ENCODE results near the gene DSCAM. TPM values are rescaled to one million over a fixed set of nuclear protein-coding genes. Genes with fewer than 3 reads are reported as not detected.
A peak's percentile ranks its signal among the peaks of the same experiment; 100 is the strongest.

The DSCAM gene
- total and polyA plus RNA-seq, 4 donors, result 8.2 to 27.7 (median 15.2) TPM

DNA sequence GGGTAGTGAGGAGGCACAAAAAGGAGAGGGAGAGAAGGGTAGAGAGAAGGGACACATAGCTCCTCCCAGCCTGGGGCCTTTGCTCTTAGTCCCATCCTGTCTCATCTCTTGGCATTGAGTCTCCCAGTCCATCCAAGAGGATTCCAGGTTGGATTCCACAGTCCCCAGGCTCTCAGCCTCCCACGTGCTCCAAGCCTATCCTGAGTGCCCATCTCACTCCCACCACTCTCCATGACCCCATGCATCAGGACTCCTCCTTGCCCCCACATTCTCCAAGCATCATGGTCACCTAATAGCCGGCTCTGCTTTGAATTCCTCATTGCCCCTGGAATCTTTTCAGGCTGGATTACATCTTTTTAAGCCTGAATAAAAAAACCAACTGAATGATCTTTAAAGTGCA is 87.9 kb downstream of the DSCAM start:
- no peaks in the 10 kb centered on the region for H3K36me3 ChIP-seq (ENCODE audit: control insufficient read depth, insufficient read depth, low read length)
- DNase-seq (ENCODE audit: low read depth in 4 of 6, low spot score in 6 of 6), result no peak
- no peaks in the 10 kb centered on the region for H3K9me3 ChIP-seq (ENCODE audit: control insufficient read depth, insufficient read depth, low read length)
- H3K4me3 ChIP-seq (ENCODE audit: low read depth, low read length), result no peak overlapping the region
- no peaks in the 10 kb centered on the region for H3K27me3 ChIP-seq (ENCODE audit: control insufficient read depth, insufficient read depth, low read length)
- 83% methylated on average over 2 of the region's 2 CpGs for WGBS (ENCODE audit: insufficient coverage)
- no peaks in the 10 kb centered on the region for H3K4me1 ChIP-seq (ENCODE audit: control insufficient read depth, insufficient read depth, low read length)
- no peak overlapping the region for H3K27ac ChIP-seq (ENCODE audit: low read depth, low read length)

DNA sequence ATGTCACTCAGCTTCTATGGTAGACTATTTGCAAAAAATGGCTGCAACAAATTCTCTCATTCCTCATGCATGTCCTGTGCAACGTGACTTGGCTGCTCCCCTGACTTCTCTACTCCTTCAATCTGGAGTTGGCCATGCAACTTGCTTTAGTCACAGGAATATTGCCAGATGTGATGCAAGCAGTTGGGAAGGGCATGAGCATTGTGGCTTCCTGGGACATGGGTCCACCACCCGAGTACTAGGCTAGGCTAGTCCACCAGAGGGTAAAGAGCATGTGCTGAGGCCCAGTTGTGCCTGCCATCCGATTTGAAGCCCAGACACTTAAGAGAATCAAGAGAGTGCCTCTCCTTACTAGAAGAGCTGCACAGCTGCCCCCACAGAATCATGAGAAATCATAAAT is 89.6 kb downstream of the DSCAM start:
- Histone ChIP-seq H3K9me3 (ENCODE audit: control insufficient read depth, insufficient read depth, low read length) (no peaks in the 10 kb centered on the region), H3K4me1 (ENCODE audit: control insufficient read depth, insufficient read depth, low read length) (peaks cover under 1% of the 10 kb centered on the region), H3K36me3 (ENCODE audit: control insufficient read depth, insufficient read depth, low read length) (no peaks in the 10 kb centered on the region), H3K4me3 (ENCODE audit: low read depth, low read length) (no peak overlapping the region), H3K27me3 (ENCODE audit: control insufficient read depth, insufficient read depth, low read length) (no peaks in the 10 kb centered on the region), H3K27ac (ENCODE audit: low read depth, low read length) (no peak overlapping the region)
- no peak for DNase-seq (ENCODE audit: low read depth in 4 of 6, low spot score in 6 of 6)
- WGBS (ENCODE audit: insufficient coverage), result 90% methylated on average over 3 of the region's 3 CpGs

DNA sequence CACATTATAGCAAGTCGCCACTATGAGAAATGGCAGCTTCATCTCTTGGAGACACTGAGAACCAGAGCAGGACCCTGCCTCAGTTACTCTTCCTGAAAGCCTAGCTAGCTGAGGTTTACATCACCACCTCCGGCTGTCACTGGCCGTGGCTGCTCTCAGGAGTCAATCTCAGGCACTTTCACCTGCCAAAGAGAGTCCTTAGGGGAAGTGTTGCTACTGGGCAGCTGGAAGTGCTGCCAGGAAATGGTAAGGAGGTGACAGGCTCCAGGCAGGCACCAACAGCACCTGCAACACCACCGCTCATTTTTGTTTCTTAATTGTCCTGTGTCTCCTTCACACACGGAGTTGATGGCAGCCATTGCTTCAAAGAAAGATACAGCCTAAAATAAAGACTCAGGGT is 92.5 kb downstream of the DSCAM start:
- no peaks in the 10 kb centered on the region for H3K27me3 ChIP-seq (ENCODE audit: control insufficient read depth, insufficient read depth, low read length)
- H3K9me3 ChIP-seq (ENCODE audit: control insufficient read depth, insufficient read depth, low read length), result no peaks in the 10 kb centered on the region
- no peak overlapping the region for H3K4me3 ChIP-seq (ENCODE audit: low read depth, low read length)
- H3K4me1 ChIP-seq (ENCODE audit: control insufficient read depth, insufficient read depth, low read length), result peaks cover 5% of the 10 kb centered on the region
- H3K27ac ChIP-seq (ENCODE audit: low read depth, low read length), result no peak overlapping the region
- WGBS (ENCODE audit: insufficient coverage), result 78% methylated on average over 3 of the region's 5 CpGs
- no peak for DNase-seq (ENCODE audit: low read depth in 4 of 6, low spot score in 6 of 6)
- no peaks in the 10 kb centered on the region for H3K36me3 ChIP-seq (ENCODE audit: control insufficient read depth, insufficient read depth, low read length)

DNA sequence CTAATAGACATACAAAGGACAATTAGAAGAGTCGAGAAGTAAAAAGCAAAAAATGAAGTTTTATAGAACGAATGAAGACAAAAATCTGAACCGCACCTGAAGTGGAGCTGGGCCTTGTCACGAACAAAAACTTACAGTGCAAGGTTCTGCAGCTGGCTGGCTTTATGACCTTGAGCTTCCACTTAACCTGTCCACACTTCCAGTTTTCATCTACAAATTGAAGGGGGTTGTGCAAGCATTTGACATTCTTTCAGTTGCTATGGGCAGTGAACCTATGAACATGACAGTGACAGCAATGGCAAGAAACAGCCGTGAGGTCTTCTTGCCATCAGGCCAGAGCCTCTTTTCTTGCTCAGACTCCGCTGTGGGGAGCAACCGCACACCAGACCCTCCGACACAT is 93.2 kb downstream of the DSCAM start:
- peaks cover 5% of the 10 kb centered on the region for H3K4me1 ChIP-seq (ENCODE audit: control insufficient read depth, insufficient read depth, low read length)
- no peak for DNase-seq (ENCODE audit: low read depth in 4 of 6, low spot score in 6 of 6)
- 94% methylated on average over 7 of the region's 8 CpGs for WGBS (ENCODE audit: insufficient coverage)
- H3K27me3 ChIP-seq (ENCODE audit: control insufficient read depth, insufficient read depth, low read length), result no peaks in the 10 kb centered on the region
- H3K27ac ChIP-seq (ENCODE audit: low read depth, low read length), result no peak overlapping the region
- H3K9me3 ChIP-seq (ENCODE audit: control insufficient read depth, insufficient read depth, low read length), result no peaks in the 10 kb centered on the region
- H3K36me3 ChIP-seq (ENCODE audit: control insufficient read depth, insufficient read depth, low read length), result no peaks in the 10 kb centered on the region
- H3K4me3 ChIP-seq (ENCODE audit: low read depth, low read length), result no peak overlapping the region

DNA sequence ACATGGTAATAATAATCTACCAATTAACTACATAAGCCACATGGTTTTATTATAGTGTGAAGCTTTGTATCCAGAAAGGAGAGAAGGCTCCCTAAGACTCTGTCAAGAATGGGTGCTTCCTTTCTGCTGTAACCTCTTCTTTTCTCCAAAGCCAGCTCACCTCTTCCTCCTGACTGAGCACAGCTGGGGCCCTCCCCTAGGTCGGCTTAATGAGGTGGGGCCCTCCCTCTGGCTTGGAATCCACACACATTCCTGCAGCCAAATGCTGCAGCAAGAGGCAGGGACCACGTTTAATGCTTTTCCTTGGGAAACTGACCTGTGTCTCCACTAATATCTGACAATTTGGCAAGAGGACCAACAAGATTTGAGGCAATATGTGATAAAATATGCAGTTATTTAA is 94.8 kb downstream of the DSCAM start:
- H3K27ac ChIP-seq (ENCODE audit: low read depth, low read length), result no peak overlapping the region
- no peak overlapping the region for H3K4me3 ChIP-seq (ENCODE audit: low read depth, low read length)
- no peaks in the 10 kb centered on the region for H3K27me3 ChIP-seq (ENCODE audit: control insufficient read depth, insufficient read depth, low read length)
- H3K36me3 ChIP-seq (ENCODE audit: control insufficient read depth, insufficient read depth, low read length), result no peaks in the 10 kb centered on the region
- no peak for DNase-seq (ENCODE audit: low read depth in 4 of 6, low spot score in 6 of 6)
- H3K9me3 ChIP-seq (ENCODE audit: control insufficient read depth, insufficient read depth, low read length), result no peaks in the 10 kb centered on the region
- H3K4me1 ChIP-seq (ENCODE audit: control insufficient read depth, insufficient read depth, low read length), result peaks cover 5% of the 10 kb centered on the region
- WGBS (ENCODE audit: insufficient coverage), result 14% methylated on average over 1 of the region's 2 CpGs

DNA sequence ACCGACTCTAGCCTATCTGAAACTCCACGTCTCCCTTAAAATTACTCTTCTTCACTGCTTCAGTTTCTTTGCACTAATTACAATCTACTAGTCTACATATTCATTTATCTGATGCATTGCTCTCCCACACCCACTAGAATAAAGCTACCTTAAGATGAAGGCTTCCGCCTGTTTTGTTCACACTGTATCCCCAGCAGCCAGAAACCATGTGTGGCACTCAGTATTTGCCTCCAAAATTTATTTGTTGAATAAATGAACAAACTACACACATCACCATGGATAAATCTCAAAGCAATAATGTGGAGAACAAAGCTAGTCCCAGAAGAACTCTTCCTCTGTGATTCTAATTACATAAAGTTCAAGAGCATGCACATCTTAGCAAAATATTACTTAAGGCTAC is 95.7 kb downstream of the DSCAM start:
- Histone ChIP-seq H3K36me3 (ENCODE audit: control insufficient read depth, insufficient read depth, low read length) (no peaks in the 10 kb centered on the region), H3K9me3 (ENCODE audit: control insufficient read depth, insufficient read depth, low read length) (no peaks in the 10 kb centered on the region), H3K4me1 (ENCODE audit: control insufficient read depth, insufficient read depth, low read length) (peaks cover 5% of the 10 kb centered on the region), H3K4me3 (ENCODE audit: low read depth, low read length) (no peak overlapping the region), H3K27ac (ENCODE audit: low read depth, low read length) (no peak overlapping the region), H3K27me3 (ENCODE audit: control insufficient read depth, insufficient read depth, low read length) (no peaks in the 10 kb centered on the region)
- WGBS (ENCODE audit: insufficient coverage), result 66% methylated on average over 2 of the region's 3 CpGs
- DNase-seq (ENCODE audit: low read depth in 4 of 6, low spot score in 6 of 6), result peak in 1 of 6 donors; percentile 82

DNA sequence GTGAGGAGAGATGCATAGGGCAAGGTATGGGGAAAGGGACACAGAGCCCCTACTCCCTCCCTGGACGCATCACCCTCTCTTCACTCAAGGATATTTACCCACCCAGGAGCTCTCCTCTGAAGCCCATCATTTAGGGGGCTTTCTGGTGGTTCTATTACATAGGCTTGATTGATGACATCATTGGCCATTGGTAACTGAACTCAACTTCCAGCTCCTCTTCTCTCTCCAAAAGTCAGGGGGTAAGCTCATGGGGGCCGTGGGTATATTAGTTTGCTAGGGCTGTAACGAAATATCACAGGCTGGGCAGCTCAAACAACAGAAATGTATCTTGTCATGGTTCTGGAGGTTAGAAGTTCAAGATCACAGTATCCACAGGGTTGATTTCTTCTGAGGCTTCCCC is 110.8 kb downstream of the DSCAM start:
- no peak overlapping the region for H3K4me3 ChIP-seq (ENCODE audit: low read depth, low read length)
- no peaks in the 10 kb centered on the region for H3K9me3 ChIP-seq (ENCODE audit: control insufficient read depth, insufficient read depth, low read length)
- no peak overlapping the region for H3K27ac ChIP-seq (ENCODE audit: low read depth, low read length)
- no peaks in the 10 kb centered on the region for H3K4me1 ChIP-seq (ENCODE audit: control insufficient read depth, insufficient read depth, low read length)
- no peaks in the 10 kb centered on the region for H3K36me3 ChIP-seq (ENCODE audit: control insufficient read depth, insufficient read depth, low read length)
- no peaks in the 10 kb centered on the region for H3K27me3 ChIP-seq (ENCODE audit: control insufficient read depth, insufficient read depth, low read length)
- WGBS (ENCODE audit: insufficient coverage), result 100% methylated on average over 2 of the region's 3 CpGs
- no peak for DNase-seq (ENCODE audit: low read depth in 4 of 6, low spot score in 6 of 6)

DNA sequence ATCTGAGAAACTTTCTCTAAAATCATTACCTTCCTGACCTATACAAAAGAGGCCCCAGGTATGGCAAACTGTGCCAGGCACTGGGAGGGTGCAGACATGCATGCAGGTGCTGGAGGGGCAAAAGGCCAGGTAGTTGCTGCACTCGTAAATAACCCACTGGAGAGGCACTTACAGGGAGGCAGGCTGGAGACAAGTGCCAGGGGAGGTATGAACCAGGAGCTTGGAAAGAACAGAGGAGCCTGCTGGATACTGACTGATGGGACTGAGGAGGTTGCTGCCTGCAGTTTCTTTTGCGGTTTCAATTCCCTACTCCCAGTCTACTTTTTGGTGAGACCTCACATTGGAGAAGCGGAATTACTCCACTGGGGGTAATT is 113.9 kb downstream of the DSCAM start:
- DNase-seq (ENCODE audit: low read depth in 4 of 6, low spot score in 6 of 6), result no peak
- Histone ChIP-seq H3K27ac (ENCODE audit: low read depth, low read length) (no peak overlapping the region), H3K36me3 (ENCODE audit: control insufficient read depth, insufficient read depth, low read length) (no peaks in the 10 kb centered on the region), H3K4me3 (ENCODE audit: low read depth, low read length) (no peak overlapping the region), H3K27me3 (ENCODE audit: control insufficient read depth, insufficient read depth, low read length) (no peaks in the 10 kb centered on the region), H3K9me3 (ENCODE audit: control insufficient read depth, insufficient read depth, low read length) (no peaks in the 10 kb centered on the region), H3K4me1 (ENCODE audit: control insufficient read depth, insufficient read depth, low read length) (no peaks in the 10 kb centered on the region)
- 86% methylated on average over 1 of the region's 3 CpGs for WGBS (ENCODE audit: insufficient coverage)

DNA sequence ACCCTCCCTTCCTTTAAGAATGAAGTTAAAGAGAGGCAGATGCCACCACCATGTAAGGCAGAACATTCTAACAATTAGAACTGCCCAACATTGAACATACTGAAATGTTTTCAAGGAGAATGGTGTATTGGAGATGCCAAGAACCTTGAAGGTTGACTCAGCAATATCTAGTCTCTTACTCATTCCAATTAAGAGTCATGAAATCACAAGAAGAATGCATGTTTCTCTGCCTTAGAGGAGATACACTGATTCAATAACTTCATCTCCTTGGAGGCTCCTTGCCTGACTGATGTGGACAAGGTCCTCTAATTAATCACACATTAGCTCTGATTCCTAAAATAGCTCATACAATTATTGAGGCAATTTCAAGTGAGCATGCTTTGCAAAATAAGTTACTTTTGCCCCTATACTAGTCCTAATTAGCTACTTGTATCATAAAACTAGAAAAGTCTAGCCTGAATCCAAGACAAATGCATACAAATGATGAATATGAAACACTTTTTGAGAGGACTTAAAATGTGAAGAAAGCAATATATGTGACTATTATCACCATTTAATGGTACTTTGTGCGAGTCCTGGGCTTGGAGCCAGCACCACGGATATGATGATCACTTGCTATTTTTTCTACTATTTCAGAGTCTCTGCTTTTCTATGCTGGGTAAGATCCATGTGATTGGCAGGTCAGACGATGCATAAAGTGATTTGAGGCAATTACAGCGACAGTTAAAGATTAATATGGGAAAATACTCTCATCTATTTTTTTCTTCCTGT is 114.5 kb downstream of the DSCAM start:
- Histone ChIP-seq H3K27ac (ENCODE audit: low read depth, low read length) (no peak overlapping the region), H3K36me3 (ENCODE audit: control insufficient read depth, insufficient read depth, low read length) (no peaks in the 10 kb centered on the region), H3K27me3 (ENCODE audit: control insufficient read depth, insufficient read depth, low read length) (no peaks in the 10 kb centered on the region), H3K4me3 (ENCODE audit: low read depth, low read length) (no peak overlapping the region), H3K4me1 (ENCODE audit: control insufficient read depth, insufficient read depth, low read length) (no peaks in the 10 kb centered on the region), H3K9me3 (ENCODE audit: control insufficient read depth, insufficient read depth, low read length) (no peaks in the 10 kb centered on the region)
- no CpG with 5 or more reads among the region's 4 CpGs for WGBS (ENCODE audit: insufficient coverage)
- peak in 1 of 6 donors; percentile 77 for DNase-seq (ENCODE audit: low read depth in 4 of 6, low spot score in 6 of 6)

DNA sequence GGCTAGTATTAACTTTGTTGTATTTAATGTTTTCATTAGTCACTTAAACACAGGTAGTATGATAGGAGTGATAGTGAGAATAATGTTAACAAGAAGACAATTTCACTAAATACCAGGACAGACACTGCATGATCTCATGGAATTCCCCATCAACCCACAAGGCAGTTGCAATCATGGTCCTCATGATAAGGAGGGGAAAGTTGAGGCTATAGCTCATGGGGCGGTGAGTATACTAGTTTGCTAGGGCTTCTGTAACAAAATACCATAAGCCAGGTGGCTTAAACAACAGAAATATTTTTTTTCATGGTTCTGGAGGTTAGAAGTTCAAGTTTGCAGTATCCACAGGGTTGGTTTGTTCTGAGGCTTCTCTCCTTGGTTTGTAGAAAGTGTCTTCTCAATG is 115.8 kb downstream of the DSCAM start:
- Histone ChIP-seq H3K27ac (ENCODE audit: low read depth, low read length) (no peak overlapping the region), H3K27me3 (ENCODE audit: control insufficient read depth, insufficient read depth, low read length) (no peaks in the 10 kb centered on the region), H3K4me3 (ENCODE audit: low read depth, low read length) (no peak overlapping the region), H3K9me3 (ENCODE audit: control insufficient read depth, insufficient read depth, low read length) (no peaks in the 10 kb centered on the region), H3K36me3 (ENCODE audit: control insufficient read depth, insufficient read depth, low read length) (no peaks in the 10 kb centered on the region), H3K4me1 (ENCODE audit: control insufficient read depth, insufficient read depth, low read length) (no peaks in the 10 kb centered on the region)
- no peak for DNase-seq (ENCODE audit: low read depth in 4 of 6, low spot score in 6 of 6)
- no CpG with 5 or more reads among the region's 1 CpG for WGBS (ENCODE audit: insufficient coverage)

Data from spinal cord (tissue), 10 donors.